Mesendoderm (in vitro differentiated cells): Measurements from ENCODE around the gene SCARF2.
"Not testable (repeated sequence)": the region's sequence is repeated elsewhere in the genome, so short reads cannot be mapped to it uniquely, and the experiment has no call there.

Experiments
- DNase-seq: peaks from one replicate; pipeline ENCODE4 v3.0.0; 2013
- H2AK5ac ChIP-seq: 2 replicates; pipeline ENCODE4 v1.6.1; 2013; ENCODE audit warnings: low read length, inconsistent platforms
- H2BK120ac ChIP-seq: 2 replicates; pipeline ENCODE4 v1.6.1; 2013; ENCODE audit warnings: low read depth, mild to moderate bottlenecking, low read length, moderate library complexity, mixed read lengths
- H2BK15ac ChIP-seq: replicated peaks from 2 replicates; pipeline ENCODE4 v1.6.1; 2013; ENCODE audit warnings: low read depth, mild to moderate bottlenecking, moderate library complexity
- H2BK5ac ChIP-seq: 2 replicates; pipeline ENCODE4 v1.6.1; 2013; ENCODE audit warnings: low read length, inconsistent platforms
- H3K18ac ChIP-seq: 2 replicates; pipeline ENCODE4 v1.6.1; 2013; ENCODE audit warnings: mild to moderate bottlenecking, low read length, mixed read lengths
- H3K23ac ChIP-seq: one replicate; pipeline ENCODE4 v1.6.1; 2013; ENCODE audit warnings: low read length
- H3K27ac ChIP-seq: 2 replicates; pipeline ENCODE4 v1.5.1; 2013; ENCODE audit warnings: low read depth, mild to moderate bottlenecking, inconsistent platforms, low read length, moderate library complexity
- H3K27me3 ChIP-seq: 2 replicates; pipeline ENCODE4 v1.6.1; 2013; ENCODE audit warnings: low read length, control low read depth, mild to moderate bottlenecking, inconsistent platforms; ENCODE audit not compliant: insufficient read depth, poor library complexity
- H3K36me3 ChIP-seq: 2 replicates; pipeline ENCODE4 v1.6.1; 2013; ENCODE audit warnings: low read length, inconsistent platforms; ENCODE audit not compliant: control insufficient read depth, insufficient read depth
- H3K4ac ChIP-seq: one replicate; pipeline ENCODE4 v1.6.1; 2013; ENCODE audit warnings: low read depth, mild to moderate bottlenecking, low read length, moderate library complexity
- H3K4me1 ChIP-seq: 2 replicates; pipeline ENCODE4 v1.6.1; 2013; ENCODE audit warnings: low read depth, low read length, inconsistent platforms; ENCODE audit not compliant: control insufficient read depth
- H3K4me2 ChIP-seq: 2 replicates; pipeline ENCODE4 v1.6.1; 2013; ENCODE audit warnings: low read length
- H3K4me3 ChIP-seq: 2 replicates; pipeline ENCODE4 v1.5.1; 2013; ENCODE audit warnings: mild to moderate bottlenecking, low read length
- H3K56ac ChIP-seq: one replicate; pipeline ENCODE4 v1.6.1; 2013; ENCODE audit warnings: low read length
- H3K79me1 ChIP-seq: 2 replicates; pipeline ENCODE4 v1.6.1; 2013; ENCODE audit warnings: low read length, inconsistent platforms
- H3K79me2 ChIP-seq: 2 replicates; pipeline ENCODE4 v1.6.1; 2013; ENCODE audit warnings: mild to moderate bottlenecking, low read length; ENCODE audit not compliant: control insufficient read depth, insufficient read depth
- H3K9ac ChIP-seq: 2 replicates; pipeline ENCODE4 v1.6.1; 2013; ENCODE audit warnings: low read length, inconsistent platforms
- H4K5ac ChIP-seq: one replicate; pipeline ENCODE4 v1.6.1; 2013; ENCODE audit warnings: low read length
- H4K8ac ChIP-seq: one replicate; pipeline ENCODE4 v1.6.1; 2013; ENCODE audit warnings: low read depth, mild to moderate bottlenecking, control low read depth, low read length, moderate library complexity
- whole genome bisulfite sequencing: extraction: QIAGEN DNeasy Blood & Tissue Kit; methylation state at CpG from one replicate; pipeline ENCODE4 v1.1.7; 2013; ENCODE audit warnings: low lambda C conversion rate, missing lambda C conversion rate; ENCODE audit not compliant: insufficient coverage; ENCODE audit errors: extremely low coverage; 5-methylcytosine and 5-hydroxymethylcytosine counted together

Gene SCARF2

GRCh38 chr22:20413217-20414058 is 24.2 kb downstream of the SCARF2 start:
- Histone ChIP-seq H4K8ac (no peak overlapping the region), H2BK120ac (no peak overlapping the region), H3K4me3 (no peak overlapping the region), H3K79me1 (no peaks in the 10 kb centered on the region), H3K27me3 (no peaks in the 10 kb centered on the region), H2BK15ac (no peak overlapping the region), H3K27ac (no peak overlapping the region), H3K56ac (no peak overlapping the region), H3K18ac (no peak overlapping the region), H3K23ac (no peak overlapping the region), H4K5ac (no peak overlapping the region), H3K79me2 (no peaks in the 10 kb centered on the region), H2BK5ac (no peak overlapping the region), H3K36me3 (no peaks in the 10 kb centered on the region), H3K4me2 (no peak overlapping the region), H3K9ac (no peak overlapping the region), H3K4me1 (no peaks in the 10 kb centered on the region), H2AK5ac (no peak overlapping the region), H3K4ac (no peak overlapping the region)
- WGBS = no CpG with 5 or more reads among the region's 9 CpGs
- no peak for DNase-seq

- Histone ChIP-seq H3K23ac (no peak overlapping the region), H4K8ac (no peak overlapping the region), H3K4me1 (no peaks in the 10 kb centered on the region), H3K4me2 (no peak overlapping the region), H3K4me3 (no peak overlapping the region), H2BK120ac (no peak overlapping the region), H3K9ac (no peak overlapping the region), H2BK15ac (no peak overlapping the region), H2BK5ac (no peak overlapping the region), H3K27ac (no peak overlapping the region), H3K4ac (no peak overlapping the region), H3K27me3 (no peaks in the 10 kb centered on the region), H3K56ac (no peak overlapping the region), H3K18ac (no peak overlapping the region), H4K5ac (no peak overlapping the region), H3K36me3 (no peaks in the 10 kb centered on the region), H3K79me1 (no peaks in the 10 kb centered on the region), H2AK5ac (no peak overlapping the region), H3K79me2 (no peaks in the 10 kb centered on the region)
- no peak for DNase-seq
- WGBS = no CpG with 5 or more reads among the region's 10 CpGs
Observed at GRCh38 chr22:20412474-20413216, 25.0 kb downstream of the SCARF2 start.

- not testable (repeated sequence) for H2BK15ac ChIP-seq, H4K5ac ChIP-seq, H2AK5ac ChIP-seq, H2BK5ac ChIP-seq, H3K23ac ChIP-seq, H3K4me2 ChIP-seq, H3K79me2 ChIP-seq, H4K8ac ChIP-seq, H3K27ac ChIP-seq, H3K18ac ChIP-seq, H3K79me1 ChIP-seq, H3K4me3 ChIP-seq, H3K27me3 ChIP-seq, H3K4me1 ChIP-seq, DNase-seq, H3K56ac ChIP-seq, H3K9ac ChIP-seq, H3K4ac ChIP-seq, H2BK120ac ChIP-seq
- H3K36me3 ChIP-seq = peaks cover 12% of the 10 kb centered on the region
- WGBS = no CpG with 5 or more reads among the region's 3 CpGs
Observed at GRCh38 chr22:20409385-20409784, 28.2 kb downstream of the SCARF2 start.

GRCh38 chr22:20408891-20409290 is 28.7 kb downstream of the SCARF2 start:
- Histone ChIP-seq H4K5ac (no peak overlapping the region), H3K27me3 (no peaks in the 10 kb centered on the region), H3K36me3 (peaks cover 12% of the 10 kb centered on the region), H3K79me2 (no peaks in the 10 kb centered on the region), H2AK5ac (no peak overlapping the region), H3K9ac (no peak overlapping the region), H3K79me1 (peaks cover 1% of the 10 kb centered on the region), H2BK5ac (no peak overlapping the region), H3K18ac (no peak overlapping the region), H4K8ac (no peak overlapping the region), H2BK15ac (no peak overlapping the region), H3K4ac (no peak overlapping the region), H3K4me3 (no peak overlapping the region), H3K27ac (no peak overlapping the region), H2BK120ac (no peak overlapping the region), H3K56ac (no peak overlapping the region), H3K4me1 (no peaks in the 10 kb centered on the region), H3K4me2 (no peak overlapping the region), H3K23ac (no peak overlapping the region)
- no CpG with 5 or more reads among the region's 4 CpGs for WGBS
- DNase-seq = no peak

- Histone ChIP-seq H3K4me2 (no peak overlapping the region), H2BK120ac (no peak overlapping the region), H3K79me2 (no peaks in the 10 kb centered on the region), H3K56ac (no peak overlapping the region), H2BK15ac (no peak overlapping the region), H3K27me3 (no peaks in the 10 kb centered on the region), H3K36me3 (peaks cover 17% of the 10 kb centered on the region), H3K79me1 (peaks cover 1% of the 10 kb centered on the region), H3K4me1 (no peaks in the 10 kb centered on the region), H3K4ac (no peak overlapping the region), H2AK5ac (no peak overlapping the region), H3K23ac (no peak overlapping the region), H2BK5ac (no peak overlapping the region), H4K5ac (no peak overlapping the region), H4K8ac (no peak overlapping the region), H3K4me3 (no peak overlapping the region), H3K18ac (no peak overlapping the region), H3K9ac (no peak overlapping the region), H3K27ac (no peak overlapping the region)
- DNase-seq = no peak
- WGBS = no CpG with 5 or more reads among the region's 3 CpGs
Observed at GRCh38 chr22:20407829-20408228, 29.8 kb downstream of the SCARF2 start.
